SK-MEL-5 (cell line): ENCODE data around the gene BSCL2. TPM values are rescaled to one million over a fixed set of nuclear protein-coding genes. Genes with fewer than 3 reads are reported as not detected.
"Not testable (repeated sequence)": the region's sequence is repeated elsewhere in the genome, so short reads cannot be mapped to it uniquely, and the experiment has no call there.

Experiments
- DNase-seq: peaks from one replicate; pipeline ENCODE4 v3.0.0-alpha.2; 2016; ENCODE audit warnings: low read depth, low spot score
- in situ Hi-C: cut with HindIII; loops from 2 replicates; pipeline ENCODE4 v1.10.0; 2016; ENCODE audit warnings: low sequenced_read_pairs, high pct_unique_total_duplicates, low pct_unique_long_range_greater_than_20kb
- total RNA-seq: library from RNA; depleted of rRNA; stranded (reverse); fragments of >200 nt; shearing (Covaris generic); gene quantifications from 2 replicates; pipeline ENCODE4 v1.2.3, GENCODE V29; 2014

Gene BSCL2
- total RNA-seq, 1 experiment from 2014 or later: 98.1 TPM

GRCh38 chr11:62703921-62704320 is 3.3 kb downstream of the BSCL2 start:
- DNase-seq, in situ Hi-C loops: not testable (repeated sequence)

GRCh38 chr11:62702246-62702645 is 5.0 kb downstream of the BSCL2 start:
- in situ Hi-C loops: no loop called here
- no peak for DNase-seq

- peak; percentile 82 for DNase-seq
- in situ Hi-C loops: no loop called here
Measured at GRCh38 chr11:62694455-62695167, 12.6 kb downstream of the BSCL2 start.

GRCh38 chr11:62693624-62694023 is 13.6 kb downstream of the BSCL2 start:
- in situ Hi-C loops, DNase-seq: not testable (repeated sequence)

GRCh38 chr11:62689421-62690183 is 17.6 kb downstream of the BSCL2 start, which contains the start of gene LRRN4CL:
Gene LRRN4CL, minus strand, starts transcription at chr11:62689530. Its CDS starts 1,022 bp downstream, at chr11:62688508.
- peak; percentile 47 for DNase-seq
- in situ Hi-C loops: no loop called here

- no peak for DNase-seq
- in situ Hi-C loops: no loop called here
Measured at GRCh38 chr11:62688491-62688890, 18.7 kb downstream of the BSCL2 start.

GRCh38 chr11:62687508-62688396 is 19.5 kb downstream of the BSCL2 start:
- in situ Hi-C loops: no loop called here
- DNase-seq: no peak

GRCh38 chr11:62682518-62682917 is 24.7 kb downstream of the BSCL2 start:
- in situ Hi-C loops: no loop called here
- no peak for DNase-seq

GRCh38 chr11:62680825-62681240 is 26.4 kb downstream of the BSCL2 start:
- peak; percentile 84 for DNase-seq
- in situ Hi-C loops: no loop called here

GRCh38 chr11:62678770-62679696 is 28.2 kb downstream of the BSCL2 start, which contains the start of gene UBXN1:
Gene UBXN1, minus strand, starts transcription at chr11:62679073. Its CDS starts 150 bp downstream, at chr11:62678923.
- in situ Hi-C loops: no loop called here
- DNase-seq: peak; percentile 88

GRCh38 chr11:62678433-62678769 is 28.8 kb downstream of the BSCL2 start:
- no peak for DNase-seq
- in situ Hi-C loops: no loop called here

- no peak for DNase-seq
- in situ Hi-C loops: no loop called here
Measured at GRCh38 chr11:62677714-62678113, 29.5 kb downstream of the BSCL2 start.

GRCh38 chr11:62677156-62677555 is 30.1 kb downstream of the BSCL2 start:
- in situ Hi-C loops: no loop called here
- DNase-seq: no peak

- in situ Hi-C loops: no loop called here
- DNase-seq: no peak
Measured at GRCh38 chr11:62676698-62677097, 30.5 kb downstream of the BSCL2 start.

- in situ Hi-C loops, DNase-seq: not testable (repeated sequence)
Measured at GRCh38 chr11:62675415-62675814, 31.8 kb downstream of the BSCL2 start.

GRCh38 chr11:62673196-62673525 is 34.1 kb downstream of the BSCL2 start:
- DNase-seq: no peak
- in situ Hi-C loops: no loop called here
